ENCODE results near the gene XPO5.

The XPO5 gene

GRCh38 chr6:43494766-43495165 is 81.1 kb downstream of the XPO5 start:
- DNase-seq = no peak

- no peak for DNase-seq
These were observed 81.5 kb downstream of the XPO5 start for GRCh38 chr6:43494321-43494720.

GRCh38 chr6:43493833-43494232 is 82.0 kb downstream of the XPO5 start:
- DNase-seq = no peak

- no peak for DNase-seq
These were observed 82.6 kb downstream of the XPO5 start for GRCh38 chr6:43493230-43493629.

- no peak for DNase-seq
These were observed 83.2 kb downstream of the XPO5 start for GRCh38 chr6:43492673-43493072.

GRCh38 chr6:43491750-43492661 is 83.8 kb downstream of the XPO5 start:
- peak; percentile 66 for DNase-seq

- no peak for DNase-seq
These were observed 85.3 kb downstream of the XPO5 start for GRCh38 chr6:43490523-43490939.

- no peak for DNase-seq
These were observed 86.4 kb downstream of the XPO5 start for GRCh38 chr6:43489277-43490072.

GRCh38 chr6:43488667-43489276 is 87.1 kb downstream of the XPO5 start:
- DNase-seq = peak; percentile 14

- DNase-seq = no peak
These were observed 94.1 kb downstream of the XPO5 start for GRCh38 chr6:43481591-43482236.

GRCh38 chr6:43481075-43481474 is 94.8 kb downstream of the XPO5 start:
- no peak for DNase-seq

- DNase-seq = no peak
These were observed 97.8 kb downstream of the XPO5 start for GRCh38 chr6:43478008-43478372.

- peak; percentile 81 for DNase-seq
These were observed 98.4 kb downstream of the XPO5 start, which contains the start of gene TJAP1 for GRCh38 chr6:43477235-43478007. Gene TJAP1 (plus strand): TSS chr6:43477570. CDS start chr6:43499002, 21,432 bp downstream.

- DNase-seq = no peak
These were observed 99.1 kb downstream of the XPO5 start for GRCh38 chr6:43476746-43477145.

- no peak for DNase-seq
These were observed 100.3 kb downstream of the XPO5 start for GRCh38 chr6:43475516-43475915.

- DNase-seq = no peak
These were observed 103.3 kb downstream of the XPO5 start for GRCh38 chr6:43472515-43472914.

Measured in fibroblast of skin of right quadriceps (primary cell).